ENCODE measurements around the gene PPP4R3B.

DNA sequence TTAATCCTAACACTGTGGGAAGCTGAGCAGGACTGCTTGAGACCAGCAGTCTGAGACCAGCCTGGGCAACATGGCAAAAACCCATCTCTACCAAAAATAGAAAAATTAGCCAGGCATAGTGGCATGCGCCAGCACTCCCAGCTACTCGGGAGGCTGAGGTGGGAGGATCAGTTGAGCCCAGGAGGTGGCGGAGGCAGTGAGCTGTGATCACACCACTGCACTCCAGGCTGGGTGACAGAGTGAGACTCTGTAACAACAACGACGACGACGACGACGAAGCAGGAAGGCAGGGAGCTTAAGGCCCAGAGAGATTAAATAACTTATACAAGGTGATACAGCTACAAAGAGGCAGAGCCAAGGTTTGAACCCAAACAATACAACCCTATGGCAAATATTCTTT, 60.6 kb downstream of the PPP4R3B start:
- TF ChIP-seq, protein P1, sequence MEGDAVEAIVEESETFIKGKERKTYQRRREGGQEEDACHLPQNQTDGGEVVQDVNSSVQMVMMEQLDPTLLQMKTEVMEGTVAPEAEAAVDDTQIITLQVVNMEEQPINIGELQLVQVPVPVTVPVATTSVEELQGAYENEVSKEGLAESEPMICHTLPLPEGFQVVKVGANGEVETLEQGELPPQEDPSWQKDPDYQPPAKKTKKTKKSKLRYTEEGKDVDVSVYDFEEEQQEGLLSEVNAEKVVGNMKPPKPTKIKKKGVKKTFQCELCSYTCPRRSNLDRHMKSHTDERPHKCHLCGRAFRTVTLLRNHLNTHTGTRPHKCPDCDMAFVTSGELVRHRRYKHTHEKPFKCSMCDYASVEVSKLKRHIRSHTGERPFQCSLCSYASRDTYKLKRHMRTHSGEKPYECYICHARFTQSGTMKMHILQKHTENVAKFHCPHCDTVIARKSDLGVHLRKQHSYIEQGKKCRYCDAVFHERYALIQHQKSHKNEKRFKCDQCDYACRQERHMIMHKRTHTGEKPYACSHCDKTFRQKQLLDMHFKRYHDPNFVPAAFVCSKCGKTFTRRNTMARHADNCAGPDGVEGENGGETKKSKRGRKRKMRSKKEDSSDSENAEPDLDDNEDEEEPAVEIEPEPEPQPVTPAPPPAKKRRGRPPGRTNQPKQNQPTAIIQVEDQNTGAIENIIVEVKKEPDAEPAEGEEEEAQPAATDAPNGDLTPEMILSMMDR (IDR thresholded peaks at IDR 0.05), result no peak
- no peak for TF ChIP-seq POLR2A (IDR thresholded peaks at IDR 0.05)

All from breast epithelium (tissue), 3 donors.